Left cardiac atrium (tissue), 4 donors: ENCODE measurements around the gene TBCD. TPM values are rescaled to one million over a fixed set of nuclear protein-coding genes. Genes with fewer than 3 reads are reported as not detected.
A peak's percentile ranks its signal among the peaks of the same experiment; 100 is the strongest.
"Not testable (repeated sequence)": the region's sequence is repeated elsewhere in the genome, so short reads cannot be mapped to it uniquely, and the experiment has no call there.

Source experiments
- ATAC-seq, 2 donors: fragments of 200-7000 bp; cut with Tn5 transposase; one replicate each; pipeline ENCODE4 v1.9.1; 2020; ENCODE audit warnings: mild to moderate bottlenecking in 2 of 2, moderate library complexity in 2 of 2
- DNase-seq: peaks from one replicate; pipeline ENCODE4 v3.0.0-alpha.2; 2020
- intact Hi-C, 2 donors: fragments of 100-400 bp; cut with DNase I; formaldehyde crosslinking; loops; one replicate each; pipeline versions ENCODE4 v1.14.1 to v1.15.1; 2022 to 2023
- total RNA-seq, 2 donors: library from RNA; stranded (reverse); fragmentation: NEBNext Ultra II Directional; extraction: Animal tissue kit (Norgen Biotek cat#: 25700); gene quantifications; one replicate each; pipeline ENCODE4 v1.2.1, GENCODE V29; 2021
- donor health status: DM: no; HTN: yes; CAD: no.
- donor health status: DM: no; HTN: yes; CAD: no; lungs with severe emphysema.
- donor health status: DM: yes; HTN: yes; CAD: no.
- donor health status: Dilated cardiomyopathy.

TBCD gene
- total RNA-seq, 2 donors from 2014 or later, result 37.0 to 59.8 TPM

GRCh38 chr17:82723169-82723807 lies 28.6 kb upstream of the TBCD start:
- ATAC-seq (no peak), DNase-seq (no peak)
- intact Hi-C loops, result no loop called here

GRCh38 chr17:82726427-82726826 lies 25.4 kb upstream of the TBCD start:
- DNase-seq (no peak), ATAC-seq (no peak)
- intact Hi-C loops, result no loop called here

GRCh38 chr17:82729479-82730260 lies 22.2 kb upstream of the TBCD start:
- peak in 1 of 2 donors; percentile 13 for ATAC-seq
- intact Hi-C loops, result no loop called here
- no peak for DNase-seq

GRCh38 chr17:82732118-82732743 lies 19.6 kb upstream of the TBCD start:
- intact Hi-C loops, result no loop called here

GRCh38 chr17:82734987-82735866 lies 16.6 kb upstream of the TBCD start, which contains the start of gene FN3K:
TSS of gene FN3K (plus strand) at chr17:82735615. CDS start at chr17:82735637, 22 bp downstream.
- DNase-seq, result peak; percentile 79
- intact Hi-C loops, result no loop called here
- peak; percentile 81 to 82 for ATAC-seq

More at GRCh38 chr17:82732118-82732743, 19.6 kb upstream of the TBCD start:
- DNase-seq (no peak), ATAC-seq (no peak)

GRCh38 chr17:82736511-82737185 lies 15.2 kb upstream of the TBCD start:
- ATAC-seq, result no peak
- no peak for DNase-seq
- intact Hi-C loops, result no loop called here

- intact Hi-C loops, result no loop called here
- DNase-seq, result peak; percentile 77
- ATAC-seq, result peak; percentile 77 to 84
These were observed 13.6 kb upstream of the TBCD start for GRCh38 chr17:82737967-82738877.

GRCh38 chr17:82740906-82741759 lies 10.7 kb upstream of the TBCD start:
- ATAC-seq (no peak), DNase-seq (no peak)
- intact Hi-C loops, result no loop called here

GRCh38 chr17:82743344-82744219 lies 8.3 kb upstream of the TBCD start:
- ATAC-seq, result peak in 1 of 2 donors; percentile 15
- DNase-seq, result no peak
- intact Hi-C loops, result no loop called here

- ATAC-seq, intact Hi-C loops, DNase-seq: not testable (repeated sequence)
These were observed 7.1 kb upstream of the TBCD start for GRCh38 chr17:82744736-82745135.

- no peak for ATAC-seq
- no peak for DNase-seq
- intact Hi-C loops, result no loop called here
These were observed 6.3 kb upstream of the TBCD start for GRCh38 chr17:82745524-82745923.

- ATAC-seq (no peak), DNase-seq (no peak)
- intact Hi-C loops, result no loop called here
These were observed 3.1 kb upstream of the TBCD start for GRCh38 chr17:82748756-82749155.

GRCh38 chr17:82750241-82750908 lies 1.5 kb upstream of the TBCD start:
- DNase-seq, result no peak
- ATAC-seq, result no peak
- intact Hi-C loops, result no loop called here

GRCh38 chr17:82751171-82751570 lies 694 bp upstream of the TBCD start:
- ATAC-seq (no peak), DNase-seq (no peak)
- intact Hi-C loops, result no loop called here
